GM19351 (cell line): ENCODE results near the gene KLK13.

Experiments
- ATAC-seq: cut with Tn5 transposase; IDR thresholded peaks from one replicate; pipeline ENCODE4 v1.9.1; 2021; ENCODE audit warnings: mild to moderate bottlenecking, moderate library complexity; ENCODE audit not compliant: unreplicated experiment

Gene KLK13

DNA sequence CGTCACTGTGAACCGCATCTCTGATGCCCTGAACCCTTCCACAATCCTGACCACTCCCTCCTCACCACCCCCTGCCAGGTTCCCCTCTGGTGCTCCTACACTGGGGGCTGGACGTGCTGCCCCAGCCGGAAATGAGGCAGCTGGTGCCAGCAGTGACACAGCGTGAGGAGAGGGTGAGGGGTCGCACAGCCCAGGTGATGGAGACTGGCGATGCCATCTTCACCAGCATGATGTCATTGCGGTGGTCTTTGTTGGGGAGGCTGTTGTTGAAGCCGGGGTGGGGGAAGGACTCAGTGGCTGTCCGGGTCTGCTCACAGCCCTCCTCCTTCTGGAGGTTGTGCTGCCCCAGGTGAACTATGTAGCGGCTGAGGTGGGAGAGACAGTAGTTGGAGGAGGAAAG is 40.9 kb downstream of the KLK13 start:
- no peak for ATAC-seq

DNA sequence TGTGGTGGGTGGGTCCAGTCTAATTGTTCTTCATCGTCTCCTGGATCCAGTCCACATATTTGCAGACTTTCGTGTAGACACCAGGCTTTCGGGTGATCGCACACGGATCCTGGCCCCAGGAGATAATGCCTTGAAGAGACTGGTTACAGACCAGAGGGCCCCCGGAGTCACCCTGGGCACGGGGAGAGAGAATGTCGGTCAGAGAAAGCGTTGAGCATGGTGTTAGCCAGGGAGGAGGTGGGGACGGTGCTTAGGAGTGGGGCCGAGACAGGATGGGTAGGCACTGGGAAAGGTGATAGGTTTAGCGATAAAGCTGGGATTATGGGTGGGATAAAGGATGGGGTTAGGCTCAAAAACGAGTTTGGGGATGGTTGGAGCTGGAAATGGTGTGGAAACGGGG is 42.4 kb downstream of the KLK13 start:
- no peak for ATAC-seq

DNA sequence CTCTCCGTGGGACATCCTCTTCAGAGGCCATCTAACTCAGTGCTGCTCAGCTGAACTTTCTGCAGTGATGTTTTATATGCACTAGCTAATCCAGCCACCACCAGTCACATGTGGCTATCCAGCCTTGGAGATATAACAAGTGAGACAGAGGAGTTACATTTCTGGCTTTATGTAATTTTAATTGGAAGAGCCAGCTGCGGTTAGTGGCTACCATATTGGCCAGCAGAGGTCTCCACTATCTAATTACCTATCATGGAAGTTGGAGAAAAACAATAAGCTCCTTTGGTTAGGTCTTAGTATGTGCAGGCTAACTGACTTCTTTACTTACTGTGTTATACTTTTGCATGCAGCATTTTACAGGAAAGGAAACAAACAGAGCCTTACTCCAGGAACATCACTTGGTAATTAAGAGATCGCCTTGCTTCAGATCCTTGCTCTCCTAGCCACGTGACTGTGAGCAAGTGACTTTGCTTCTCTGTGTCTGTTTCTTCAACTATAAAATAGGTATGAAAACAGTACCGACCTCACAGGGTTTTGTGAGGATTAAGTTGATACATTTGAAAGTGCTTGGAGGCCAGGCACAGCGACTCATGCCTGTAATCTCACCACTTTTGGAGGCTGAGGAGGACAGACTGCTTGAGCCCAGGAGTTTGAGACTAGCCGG is 43.8 kb downstream of the KLK13 start:
- no peak for ATAC-seq

DNA sequence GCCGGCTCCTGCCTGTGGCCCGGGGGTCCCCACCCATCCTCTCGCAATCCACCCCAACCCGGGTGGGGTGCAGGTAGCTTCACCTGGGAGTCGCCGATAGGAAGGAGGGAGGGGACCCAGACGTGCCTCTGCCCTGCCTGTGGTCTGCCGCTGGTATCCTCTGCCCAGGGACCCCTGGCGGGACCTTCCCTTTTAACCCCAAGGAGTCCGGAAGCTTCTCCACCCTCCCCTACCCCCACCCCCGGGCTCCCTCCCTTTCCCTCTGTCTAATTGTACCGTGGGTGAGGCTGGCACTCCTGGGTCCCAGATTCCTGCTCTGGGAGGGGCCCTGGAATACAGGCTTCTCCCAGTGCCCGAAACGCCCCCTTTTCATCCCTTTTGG is 45.4 kb downstream of the KLK13 start, which contains the start of gene KLK10:
Gene KLK10, minus strand, starts transcription at position 166 of the 382 bp plus-strand sequence. CDS start 579 bp downstream, outside the sequence.
- ATAC-seq = no peak

DNA sequence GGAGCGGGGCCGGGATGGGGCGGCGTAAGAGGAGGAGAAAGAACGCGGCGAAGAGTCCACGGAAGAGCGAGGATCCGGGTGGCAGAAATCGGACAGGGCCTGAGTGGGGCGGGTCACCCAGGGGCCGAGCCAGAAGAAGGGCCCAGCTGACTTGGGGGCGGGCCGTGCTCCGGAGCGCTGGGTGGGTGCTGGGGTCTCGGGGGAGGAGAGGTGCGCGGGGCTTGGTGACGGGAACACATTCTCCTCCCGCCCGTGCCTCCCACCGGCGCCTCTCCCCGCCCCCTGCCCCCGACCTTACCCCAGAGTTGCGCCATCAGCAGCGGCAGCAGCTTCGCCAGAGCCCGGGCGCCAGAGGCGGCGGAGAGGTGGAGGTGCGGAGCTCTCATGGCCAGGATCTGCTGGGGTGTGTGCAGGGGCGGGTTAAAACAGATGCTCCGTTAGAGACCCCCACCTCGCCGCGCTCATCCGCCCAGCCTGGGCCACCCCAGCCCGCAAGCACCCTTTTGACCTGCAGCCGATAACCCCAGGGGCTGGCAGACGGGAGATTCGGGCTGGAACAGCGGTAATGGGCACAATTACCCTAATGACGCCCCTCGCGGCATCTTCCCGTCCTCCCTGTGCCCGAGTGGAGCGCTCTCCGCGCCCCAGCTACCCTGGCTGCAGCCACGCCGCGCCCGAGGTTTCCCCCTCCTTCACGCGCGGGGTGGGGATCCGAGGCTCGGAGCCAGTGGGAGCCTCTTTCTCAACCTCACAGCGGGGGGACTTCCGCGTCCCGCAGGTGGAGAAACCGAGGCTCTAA is 45.9 kb downstream of the KLK13 start:
- no peak for ATAC-seq

DNA sequence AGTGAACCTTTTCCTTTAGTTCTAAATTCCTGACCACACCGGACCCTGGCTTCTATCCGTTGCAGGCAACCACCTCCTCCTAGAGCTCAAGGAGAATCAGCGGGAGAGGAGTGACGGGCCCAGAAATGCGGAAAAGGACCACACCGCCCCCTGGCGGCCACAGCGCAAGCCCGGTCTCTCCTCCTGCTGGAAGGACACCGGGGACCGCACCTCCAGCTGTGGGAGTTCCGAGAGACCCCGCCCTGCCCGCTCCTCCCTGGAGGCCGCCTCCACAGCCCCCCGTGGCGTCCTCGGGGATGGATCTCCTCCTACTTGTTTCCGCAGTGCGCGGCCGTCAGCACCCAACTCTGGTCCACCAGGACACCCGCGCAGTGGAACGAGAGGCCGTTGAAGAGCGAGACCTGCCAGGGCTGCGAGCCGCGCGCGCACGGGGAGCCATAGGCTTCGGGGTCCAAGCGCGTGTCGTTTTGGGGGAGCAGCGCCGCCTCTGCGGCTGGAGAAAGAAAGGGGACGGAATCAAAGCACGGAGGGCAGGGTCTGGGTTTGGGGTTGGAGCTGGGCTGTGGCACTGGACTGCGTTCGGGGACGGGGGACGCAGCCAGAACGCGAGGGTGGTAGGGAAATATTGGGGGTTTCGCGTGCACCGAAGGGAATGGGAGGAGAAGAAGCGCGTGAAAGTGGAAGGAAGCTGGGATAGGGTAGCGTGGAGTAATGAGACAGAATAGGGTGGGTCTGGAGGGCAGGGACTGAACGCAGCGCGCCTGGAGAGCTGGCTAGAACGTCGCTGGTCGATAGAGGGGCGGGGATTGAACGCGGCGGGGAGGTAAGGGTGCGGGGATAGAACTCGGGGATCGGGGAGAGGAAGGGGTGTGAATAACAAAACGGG is 47.9 kb downstream of the KLK13 start:
- ATAC-seq = no peak

DNA sequence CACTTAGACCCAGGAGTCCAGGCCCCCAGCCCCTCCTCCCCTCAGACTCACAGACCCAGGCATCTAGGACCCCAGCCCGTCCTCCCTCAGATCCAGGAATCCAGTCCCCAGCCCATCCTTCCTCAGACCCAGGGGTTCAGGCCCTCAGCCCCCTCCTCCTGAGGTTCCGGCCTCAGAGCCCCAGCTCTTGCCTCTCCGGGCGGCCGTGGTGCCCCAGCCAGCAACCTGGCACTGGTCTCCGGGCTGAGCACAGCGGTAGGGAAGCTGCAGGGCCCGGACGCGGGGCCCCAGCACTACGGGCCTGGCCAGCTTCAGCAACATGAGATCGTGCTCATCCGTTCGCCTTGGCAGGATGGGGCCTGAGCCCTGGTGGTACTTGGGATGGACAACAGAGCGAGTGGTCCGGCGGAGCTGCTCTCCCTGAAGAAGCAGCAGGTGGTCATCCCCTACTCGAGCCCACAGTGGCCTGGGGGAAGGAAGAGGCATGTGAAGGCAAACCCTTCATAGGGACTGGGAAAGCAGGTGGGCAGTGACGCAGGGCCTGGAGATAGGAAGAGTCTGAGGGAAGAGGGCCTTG is 49.1 kb downstream of the KLK13 start:
- ATAC-seq = no peak

DNA sequence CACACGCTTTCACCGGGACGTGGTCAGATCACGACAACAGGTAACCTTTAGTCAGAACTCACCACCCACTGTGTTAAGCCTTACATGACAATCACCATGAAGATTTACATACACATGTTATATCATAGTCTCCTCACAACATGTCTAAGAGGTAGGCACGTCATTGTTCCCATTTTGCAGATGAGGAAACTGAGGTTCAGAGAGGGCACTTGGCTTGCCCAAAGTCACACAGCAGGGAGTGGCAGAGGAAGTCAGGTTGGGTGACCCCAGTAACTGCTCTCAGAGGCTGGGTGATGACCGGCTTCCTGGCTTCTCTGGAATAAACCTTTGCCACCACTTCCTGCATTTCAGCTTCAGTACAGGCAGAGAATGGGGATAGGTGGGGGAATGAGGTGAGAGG is 50.6 kb downstream of the KLK13 start:
- ATAC-seq = no peak

DNA sequence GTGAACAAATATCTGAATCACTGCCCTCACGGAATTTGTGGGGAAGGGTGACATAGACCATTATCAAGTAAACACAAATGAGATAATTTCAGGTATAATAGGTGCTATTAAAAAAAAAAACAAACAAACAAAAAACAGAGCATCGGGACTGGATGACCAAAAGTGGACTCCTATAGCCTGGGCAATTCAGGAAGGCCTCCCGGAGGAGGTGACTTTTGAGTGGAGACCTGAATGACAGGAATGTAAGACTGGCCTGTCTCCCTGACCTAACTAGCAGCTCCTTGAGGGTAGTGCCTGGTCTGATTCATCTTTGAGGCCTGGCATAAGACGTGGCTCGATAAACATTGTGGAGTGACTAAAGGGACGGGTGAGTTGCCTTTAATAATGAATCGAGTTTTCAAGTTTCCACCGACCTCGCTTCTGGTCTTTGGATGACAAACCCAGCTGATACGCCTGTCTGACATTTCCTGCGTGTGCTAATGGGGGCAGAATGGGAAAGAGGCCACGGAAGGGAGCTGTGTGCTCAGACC is 52.2 kb downstream of the KLK13 start:
- no peak for ATAC-seq

DNA sequence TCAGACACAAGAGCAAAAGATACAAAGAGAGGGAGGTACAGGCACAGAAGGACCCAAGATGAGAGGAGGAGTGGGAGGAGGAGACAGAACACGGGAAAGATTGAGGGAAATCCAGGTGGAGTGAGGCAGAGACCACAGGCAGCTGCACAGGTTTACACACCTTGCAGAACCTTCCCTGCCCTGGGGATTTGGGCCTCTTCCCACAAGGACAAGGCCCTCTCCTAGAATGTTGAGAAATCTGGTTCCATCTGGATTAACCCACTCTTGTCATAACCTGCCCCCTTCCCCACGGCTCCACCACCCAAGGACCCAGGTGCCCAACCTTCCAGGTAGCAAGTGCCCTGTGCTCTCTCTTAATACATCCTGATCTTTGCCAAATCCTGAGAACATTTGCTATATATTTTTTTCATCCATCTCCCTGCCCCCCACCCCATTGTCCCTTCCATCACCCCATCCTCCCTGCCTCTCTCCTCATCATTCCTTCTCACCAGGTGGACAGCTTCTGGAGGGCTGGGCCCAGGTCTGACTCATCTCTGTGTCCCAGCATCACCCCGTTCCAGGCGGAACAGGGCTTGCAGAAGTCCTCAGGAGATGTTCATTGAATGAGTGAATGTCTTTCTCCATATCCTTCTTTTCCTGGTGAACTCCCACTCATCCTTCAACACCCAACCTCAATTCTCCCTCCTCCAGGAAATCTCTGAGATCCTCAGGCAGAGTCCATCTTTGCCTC is 54.7 kb downstream of the KLK13 start:
- no peak for ATAC-seq

DNA sequence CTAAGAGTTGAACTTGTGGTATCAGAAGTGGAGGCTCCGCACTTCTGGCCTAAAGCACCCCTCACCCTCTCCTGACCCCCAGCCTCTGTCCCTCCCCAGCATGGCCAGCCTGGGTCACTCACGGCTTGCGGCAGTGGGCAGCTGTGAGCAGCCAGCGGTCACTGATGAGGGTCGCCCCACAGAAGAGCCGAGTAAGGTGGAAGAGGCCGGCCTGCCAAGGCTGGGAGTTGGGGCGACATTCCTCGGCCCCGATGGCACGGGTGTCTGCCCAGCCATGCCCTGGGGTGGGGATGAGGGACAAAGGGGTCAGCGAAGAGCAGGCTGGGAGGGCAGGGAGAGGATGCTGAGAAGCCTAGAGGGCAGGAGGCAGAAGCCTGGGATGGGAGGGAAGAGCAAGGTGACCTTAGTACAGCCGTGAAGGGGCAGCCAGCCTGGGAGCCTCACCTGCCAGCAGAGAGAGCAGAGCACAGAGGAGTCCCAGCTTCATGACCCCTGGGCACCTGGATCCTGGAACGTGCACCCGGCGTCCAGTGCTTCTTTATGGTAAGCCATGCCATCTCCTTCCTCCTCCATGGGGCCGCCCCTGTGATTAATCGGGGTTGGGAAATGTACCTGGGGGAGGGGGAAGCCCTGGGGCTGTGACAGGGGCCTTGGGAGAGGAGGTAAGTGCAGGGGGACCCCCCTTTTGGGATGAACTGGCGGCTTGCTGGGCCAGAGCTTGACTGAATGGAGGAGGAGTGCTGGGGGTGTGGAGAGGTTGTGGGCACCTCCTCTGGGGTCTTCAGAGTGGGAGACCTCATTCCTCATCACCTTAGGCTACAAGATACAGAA is 55.6 kb downstream of the KLK13 start:
- no peak for ATAC-seq

DNA sequence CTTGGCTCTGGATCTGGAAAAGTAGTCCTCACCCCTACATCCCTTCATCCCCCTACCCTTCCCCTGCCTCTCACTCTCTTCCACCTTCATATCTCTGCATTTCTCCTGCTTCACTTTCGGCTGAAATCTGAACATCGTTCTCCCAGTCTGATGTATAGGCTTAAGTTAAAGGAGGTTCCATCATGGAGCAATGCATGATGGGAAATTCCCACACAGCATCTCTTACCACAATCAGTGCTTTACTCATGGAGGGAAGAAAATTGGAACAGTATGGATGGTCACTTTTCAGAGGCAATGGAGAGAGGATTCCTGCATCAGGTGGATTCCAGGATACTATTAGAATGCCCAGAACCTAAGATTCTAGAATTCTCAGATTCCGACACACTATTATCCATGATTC is 57.4 kb downstream of the KLK13 start:
- ATAC-seq = no peak

DNA sequence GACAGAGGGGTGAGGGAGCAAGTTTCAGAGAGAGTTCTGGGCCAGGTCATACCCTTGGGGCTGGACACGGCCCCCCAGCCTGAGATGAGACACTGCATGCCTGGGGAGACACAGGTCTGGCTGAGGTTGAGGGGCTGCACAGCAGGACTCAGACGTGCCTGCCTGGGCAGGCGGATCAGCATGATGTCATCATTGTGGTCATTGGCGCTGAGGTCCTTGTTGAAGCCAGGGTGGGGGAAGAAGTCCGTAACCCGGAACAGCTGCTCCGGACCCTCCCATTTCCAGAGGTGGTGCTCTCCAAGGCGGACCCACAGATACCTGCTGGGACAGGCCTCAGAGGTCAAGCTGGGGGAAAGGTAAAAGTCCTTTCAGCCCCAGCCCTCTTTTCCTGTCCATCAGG is 58.5 kb downstream of the KLK13 start:
- ATAC-seq = no peak
